Activated CD8-positive, alpha-beta memory T cell treated with anti-CD3 and anti-CD28 coated beads for 48 hours (primary cell): Measurements from ENCODE around the gene ZNHIT1.
"Not testable (repeated sequence)": the region's sequence is repeated elsewhere in the genome, so short reads cannot be mapped to it uniquely, and the experiment has no call there.

Experiments used
- DNase-seq, 3 experiments: peaks; one replicate each; pipeline ENCODE4 v3.0.0-alpha.2; 2020; ENCODE audit warnings: low read depth in 2 of 3, low spot score in 2 of 3

Gene ZNHIT1

DNA sequence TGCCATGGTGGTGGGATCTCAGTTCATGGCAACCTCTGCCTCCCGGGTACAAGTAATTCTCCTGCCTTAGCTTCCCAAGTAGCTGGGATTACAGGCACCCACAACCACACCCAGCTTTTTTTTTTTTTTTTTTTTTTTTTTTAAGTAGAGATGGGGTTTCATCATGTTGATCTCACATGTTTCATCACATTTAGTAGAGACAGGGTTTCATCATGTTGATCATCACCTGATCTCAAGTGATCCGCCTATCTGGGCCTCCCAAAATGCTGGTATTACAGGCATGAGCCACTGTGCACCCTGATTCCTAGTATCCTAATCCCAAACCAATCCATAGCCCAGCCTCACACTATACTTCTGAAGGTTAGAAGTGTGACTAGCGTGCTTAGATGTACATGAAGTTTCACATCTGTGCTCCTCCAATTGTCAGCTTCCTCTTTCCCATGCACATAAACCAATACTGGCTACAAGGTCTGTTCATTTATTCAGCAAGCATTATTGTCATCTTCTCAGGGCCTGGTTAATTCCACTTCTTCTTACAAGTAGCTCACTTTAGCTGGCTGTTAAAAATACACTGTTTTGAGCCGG, 31.0 kb upstream of the ZNHIT1 start:
- no peak for DNase-seq

DNA sequence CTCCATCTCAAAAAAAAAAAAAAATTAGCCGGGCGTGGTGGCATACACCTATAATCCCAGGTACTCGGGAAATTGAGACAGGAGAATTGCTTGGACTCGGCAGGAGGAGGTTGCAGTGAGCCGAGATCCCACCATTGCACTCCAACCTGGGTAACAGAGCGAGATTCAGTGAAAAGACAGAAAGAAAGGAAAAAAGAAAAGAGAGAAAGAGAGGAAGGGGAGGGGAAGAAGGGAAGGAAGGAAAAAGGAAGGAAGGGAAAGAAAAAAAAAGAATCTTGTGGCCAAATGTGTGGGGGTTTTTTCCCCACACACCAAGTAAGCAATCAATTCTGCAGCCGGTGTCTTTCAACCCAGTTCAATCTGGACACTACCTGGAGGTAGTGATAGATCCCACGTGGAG, 28.9 kb upstream of the ZNHIT1 start:
- no peak for DNase-seq

GRCh38 chr7:101195884-101196283, 22.1 kb upstream of the ZNHIT1 start:
- DNase-seq: no peak

GRCh38 chr7:101197991-101198390, 20.0 kb upstream of the ZNHIT1 start:
- no peak for DNase-seq

GRCh38 chr7:101198476-101198875, 19.5 kb upstream of the ZNHIT1 start:
- no peak for DNase-seq

GRCh38 chr7:101199522-101199921, 18.4 kb upstream of the ZNHIT1 start:
- DNase-seq: not testable (repeated sequence)

- no peak for DNase-seq
Measured at GRCh38 chr7:101200504-101200861, 17.5 kb upstream of the ZNHIT1 start.

- no peak for DNase-seq
Measured at GRCh38 chr7:101200862-101201599, 16.9 kb upstream of the ZNHIT1 start, which contains the start of gene MOGAT3. MOGAT3 (minus strand) TSS chr7:101201036; CDS start chr7:101200854, 182 bp downstream.

DNA sequence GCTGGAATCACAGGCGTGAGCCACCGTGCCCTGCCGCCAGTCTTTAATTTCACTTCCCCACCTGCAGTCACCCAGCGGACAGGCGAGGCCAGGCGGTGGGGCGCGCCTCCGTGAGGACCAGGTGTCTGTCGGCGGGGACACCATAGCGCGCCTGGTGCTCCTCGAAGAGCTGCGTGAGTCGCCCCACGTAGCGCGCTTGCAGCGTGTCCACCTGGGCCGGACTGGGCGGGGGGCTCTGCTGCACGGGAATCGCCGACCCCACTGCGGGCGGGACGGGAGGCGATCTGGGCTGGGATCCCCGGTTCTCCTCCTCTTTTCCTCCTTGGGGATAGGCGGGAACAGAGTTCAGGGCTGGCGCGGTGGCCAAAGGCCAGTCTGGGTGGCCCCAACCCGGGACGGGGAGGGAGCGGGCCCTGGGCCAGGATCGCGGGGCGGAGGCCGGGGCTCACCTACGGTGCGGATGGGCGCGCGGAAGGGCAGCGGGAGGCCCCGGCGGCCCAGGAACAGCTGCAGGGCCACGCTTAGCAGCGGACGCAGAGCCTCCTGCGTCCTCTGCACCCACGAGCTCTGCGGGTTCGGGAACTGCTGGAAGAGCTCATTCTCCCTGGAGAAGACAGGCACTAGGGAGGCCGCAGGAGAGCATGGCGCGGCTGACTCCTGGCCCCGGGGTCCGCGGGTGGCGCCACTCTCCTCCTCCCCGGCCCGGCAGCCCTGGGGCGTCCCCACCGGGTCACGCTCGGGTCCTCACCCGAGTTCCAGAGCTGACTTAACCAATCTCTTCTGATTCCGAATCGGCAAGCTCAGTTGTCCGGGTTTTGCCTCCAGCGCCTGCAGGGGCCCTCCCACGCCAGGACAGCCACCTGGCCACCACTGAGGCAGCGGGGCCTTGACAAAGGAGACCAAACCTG, 16.0 kb upstream of the ZNHIT1 start:
- no peak for DNase-seq

- DNase-seq: no peak
Measured at GRCh38 chr7:101202603-101202918, 15.4 kb upstream of the ZNHIT1 start.

- DNase-seq: not testable (repeated sequence)
Measured at GRCh38 chr7:101203740-101204738, 13.9 kb upstream of the ZNHIT1 start.

DNA sequence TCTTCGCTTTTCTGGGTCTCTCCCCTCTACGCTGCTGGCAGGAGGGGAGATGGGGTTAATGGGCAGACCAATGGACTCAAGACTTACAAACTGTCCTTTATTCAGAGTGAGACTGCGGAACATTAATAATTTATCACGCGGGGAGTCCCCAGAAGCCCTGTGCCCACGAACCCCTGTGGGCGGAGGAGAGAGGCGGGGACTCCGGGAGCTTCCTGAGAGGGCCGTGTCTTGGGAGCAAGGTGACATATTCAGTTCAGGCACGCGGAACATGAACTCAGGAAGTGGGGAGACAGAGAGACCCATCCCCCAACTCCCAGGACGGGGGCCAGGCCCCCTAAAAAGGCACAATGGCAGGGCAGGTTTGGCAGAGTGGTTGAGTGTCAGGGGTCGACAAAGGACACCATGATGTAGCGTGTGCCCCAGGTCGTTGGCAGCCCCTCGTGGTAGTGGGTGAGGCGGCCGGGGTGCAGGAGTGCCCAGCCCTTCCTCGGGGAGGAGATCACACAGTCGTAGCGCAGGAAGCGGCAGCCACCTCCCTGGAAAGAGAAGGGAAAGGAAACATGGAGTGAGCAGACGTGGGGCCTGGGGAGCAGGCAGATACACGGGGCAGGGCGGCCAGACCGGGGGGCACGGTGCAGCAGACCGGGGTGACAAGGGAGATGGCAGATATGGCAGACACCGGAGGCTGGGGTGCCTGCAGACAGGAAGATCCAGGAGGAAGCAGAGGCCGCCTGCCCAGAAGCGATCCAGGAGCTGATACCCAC, 11.9 kb upstream of the ZNHIT1 start:
- no peak for DNase-seq

DNA sequence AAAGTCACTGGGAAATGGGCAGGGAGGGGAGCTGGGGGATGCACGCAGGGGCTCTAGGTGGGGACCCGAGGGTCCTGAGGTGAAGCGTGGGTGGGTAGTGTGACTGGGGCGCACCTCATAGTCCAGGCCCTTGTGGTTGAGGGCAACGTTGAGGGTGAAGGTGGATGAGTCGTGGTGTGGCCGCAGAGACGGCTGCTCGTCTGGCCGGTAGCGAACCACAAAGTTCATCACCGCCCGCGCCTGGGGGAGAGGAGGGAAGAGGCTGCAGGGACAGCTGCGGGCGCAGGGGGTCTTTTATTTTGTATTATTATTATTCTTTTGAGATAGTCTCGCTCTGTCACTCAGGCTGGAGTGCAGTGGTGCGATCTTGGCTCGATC, 11.3 kb upstream of the ZNHIT1 start:
- DNase-seq: no peak

GRCh38 chr7:101207459-101207858, 10.5 kb upstream of the ZNHIT1 start:
- no peak for DNase-seq

DNA sequence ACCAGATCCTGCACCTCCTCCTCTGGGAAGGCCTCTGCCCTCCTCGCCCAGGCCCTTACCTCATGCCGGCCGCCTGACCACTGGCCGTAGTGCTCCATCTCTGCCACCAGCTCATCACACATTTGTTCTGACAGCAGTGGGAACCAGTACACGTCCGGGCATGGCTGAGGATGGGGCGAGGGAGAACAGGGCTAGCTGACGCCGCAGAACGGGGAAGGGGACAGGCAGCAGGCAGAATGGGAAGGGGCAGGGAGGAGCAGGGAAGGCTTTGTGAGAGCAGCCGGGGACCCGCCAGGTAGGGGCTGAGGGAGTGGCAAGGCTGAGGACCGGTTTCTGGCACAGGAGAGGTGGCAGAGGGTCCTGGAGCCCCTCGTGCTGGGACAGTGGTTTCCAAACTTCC, 9.2 kb upstream of the ZNHIT1 start:
- DNase-seq: no peak

- no peak for DNase-seq
Measured at GRCh38 chr7:101210143-101210542, 7.8 kb upstream of the ZNHIT1 start.

DNA sequence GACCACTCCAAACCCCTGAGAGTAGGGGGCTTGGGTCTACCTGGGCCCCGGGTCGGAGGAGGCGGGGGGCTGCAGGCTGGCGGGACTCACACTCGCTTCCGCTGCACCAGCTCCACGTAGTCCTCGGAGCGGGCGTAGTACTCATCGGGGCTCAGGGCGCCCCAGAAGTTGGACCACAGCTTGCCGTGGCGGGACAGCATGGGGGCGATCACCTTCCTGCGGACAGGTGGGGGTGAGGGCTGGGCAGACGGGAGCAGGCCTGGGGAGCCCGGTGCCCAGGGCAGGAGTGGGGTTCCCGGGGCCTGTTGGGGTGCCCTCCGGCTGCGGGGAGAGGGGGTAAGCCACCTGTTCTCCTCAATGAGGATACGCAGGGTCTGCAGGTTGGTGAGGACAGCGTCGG, 6.5 kb upstream of the ZNHIT1 start:
- DNase-seq: no peak

- no peak for DNase-seq
Measured at GRCh38 chr7:101212014-101212413, 6.0 kb upstream of the ZNHIT1 start.

DNA sequence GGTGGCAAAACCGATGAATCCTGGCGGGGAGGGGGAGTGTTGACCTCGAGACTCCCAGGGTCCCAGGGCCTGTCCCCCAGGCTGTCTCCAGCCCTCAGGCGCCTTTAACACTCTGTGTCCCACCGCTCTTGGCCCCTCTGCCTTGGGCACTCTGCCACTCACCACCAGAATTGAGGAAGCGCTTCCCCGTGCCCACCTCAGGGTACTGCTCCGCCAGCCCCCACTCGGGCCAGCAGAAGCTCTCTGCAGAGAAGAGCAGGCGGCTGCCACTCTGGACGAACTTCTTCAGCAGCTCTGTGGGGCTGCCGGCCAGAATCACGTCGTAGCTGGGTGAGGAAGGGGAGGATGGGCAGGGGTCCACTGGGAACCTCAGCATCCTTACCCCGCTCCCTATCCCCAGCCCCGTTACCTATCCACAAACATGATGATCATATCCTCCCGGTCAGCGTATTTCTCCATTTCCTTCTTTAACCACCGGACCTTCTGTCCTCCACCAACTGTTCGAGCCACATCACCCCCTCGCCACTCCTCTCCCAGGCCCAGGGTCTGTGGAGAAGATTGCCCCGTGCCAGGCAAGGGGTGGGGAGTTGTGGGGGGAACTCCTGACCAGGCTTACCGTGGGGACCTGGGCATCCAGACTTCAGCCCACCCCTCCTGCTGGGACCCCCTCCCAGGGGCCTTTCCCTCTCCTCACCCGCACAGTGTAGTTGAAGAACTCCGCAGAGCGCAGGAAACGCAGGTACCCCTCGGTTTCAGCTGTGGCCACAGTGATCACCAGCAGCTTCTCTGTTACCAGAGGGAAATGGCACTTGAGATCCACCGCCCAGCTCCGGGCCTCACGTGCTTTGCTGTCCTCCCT, 1.7 kb upstream of the ZNHIT1 start:
- DNase-seq: no peak
